K562 (cell line): ENCODE data around the gene SULT2A1. TPM values are rescaled to one million over a fixed set of nuclear protein-coding genes. Genes with fewer than 3 reads are reported as not detected.

ENCODE experiments used
- ATAC-seq: fragments of 200-7000 bp; cut with Tn5 transposase; 3 replicates; pipeline ENCODE4 v1.9.1; 2020; ENCODE audit warnings: moderate library complexity
- BruUV-seq: library from RNA; stranded (reverse); fragments of 400-500 nt; replicated peaks from 2 replicates; lab custom pipeline; 2021; lab: Mats Ljungman, UMichigan
- CTCF ChIA-PET: fragments of 300-600 bp; formaldehyde crosslinking; extraction: SDS; loops from one replicate; lab custom pipeline; 2021; ENCODE audit warnings: low intra/inter-chr PET ratio; lab: Yijun Ruan, JAX
- POLR2A ChIA-PET: fragments of 300-600, 350-650 bp; sonication (Branson Sonifier 250); formaldehyde crosslinking; extraction: SDS; loops from one replicate; lab custom pipeline; 2021; ENCODE audit warnings: antibody characterized with exemption, inconsistent platforms; lab: Yijun Ruan, JAX
- DNase-seq, 4 experiments: peaks; one replicate each; pipeline versions ENCODE4 v3.0.0 to v3.0.0-alpha.2; 2011 to 2018; ENCODE audit warnings: low spot score in 3 of 4, mixed read lengths in 3 of 4; ENCODE audit errors: extremely low read depth in 1 of 4
- FAIRE-seq: peaks from 2 replicates; lab custom pipeline; 2011; peaks lifted over from hg19 to GRCh38; lab: Jason Lieb, UNC
- H2AFZ ChIP-seq: 2 replicates; pipeline ENCODE4 v1.6.0; 2011; ENCODE audit warnings: low read depth, low read length, control low read depth, inconsistent platforms
- H3K27ac ChIP-seq: fragments of 200-600 bp; 3 replicates; pipeline ENCODE4 v1.8.0; 2011; ENCODE audit warnings: low read depth, mild to moderate bottlenecking, control low read depth, inconsistent platforms, low read length, moderate library complexity, mixed read lengths; ENCODE audit errors: extremely low read depth
- H3K27me3 ChIP-seq, 2 experiments: fragments of 300-600 bp in 1 of 2; 2 replicates in 1 of 2; 3 replicates in 1 of 2; pipeline versions ENCODE4 v1.6.0 to v1.8.0; 2011; ENCODE audit warnings: inconsistent platforms in 2 of 2, low read length in 2 of 2, mild to moderate bottlenecking in 1 of 2, mixed read lengths in 1 of 2, moderate library complexity in 1 of 2; ENCODE audit not compliant: control insufficient read depth in 2 of 2, insufficient read depth in 2 of 2
- H3K36me3 ChIP-seq: fragments of 300-600 bp; 3 replicates; pipeline ENCODE4 v1.8.0; 2011; ENCODE audit warnings: mild to moderate bottlenecking, low read length, inconsistent platforms; ENCODE audit not compliant: control insufficient read depth, insufficient read depth
- H3K4me1 ChIP-seq, 2 experiments: fragments of 200-600 bp in 1 of 2; replicated peaks in 1 of 2; 2 replicates in 1 of 2; 3 replicates in 1 of 2; pipeline versions ENCODE4 v1.5.1 to v1.8.0; 2011; ENCODE audit warnings: inconsistent platforms in 2 of 2, low read length in 2 of 2, mild to moderate bottlenecking in 1 of 2, mixed read lengths in 1 of 2, moderate library complexity in 1 of 2; ENCODE audit not compliant: control insufficient read depth in 2 of 2, insufficient read depth in 2 of 2
- H3K4me2 ChIP-seq: 2 replicates; pipeline ENCODE4 v1.6.1; 2011; ENCODE audit warnings: low read length, control low read depth, inconsistent platforms, mixed read lengths; ENCODE audit not compliant: insufficient read depth
- H3K4me3 ChIP-seq: fragments of 200-600 bp; sonication (generic), shearing (Covaris generic); 2 replicates; pipeline ENCODE4 v1.5.1; 2016; ENCODE audit warnings: control low read depth, inconsistent platforms
- H3K79me2 ChIP-seq: fragments of 200-600 bp; 3 replicates; pipeline ENCODE4 v1.8.0; 2011; ENCODE audit warnings: low read length, inconsistent platforms; ENCODE audit not compliant: control insufficient read depth, insufficient read depth
- H3K9ac ChIP-seq, 2 experiments: 2 replicates each; pipeline versions ENCODE4 v1.6.0 to v1.6.1; 2011; ENCODE audit warnings: low read depth in 2 of 2, low read length in 2 of 2, control low read depth in 1 of 2, inconsistent platforms in 1 of 2, mild to moderate bottlenecking in 1 of 2, mixed read lengths in 1 of 2; ENCODE audit not compliant: insufficient read depth in 1 of 2
- H3K9me1 ChIP-seq: one replicate; pipeline ENCODE4 v1.6.0; 2011; ENCODE audit warnings: inconsistent platforms, mild to moderate bottlenecking, low read length, moderate library complexity; ENCODE audit not compliant: control insufficient read depth, insufficient read depth
- H3K9me3 ChIP-seq: replicated peaks from 2 replicates; pipeline ENCODE4 v1.5.1; 2011; ENCODE audit warnings: low read depth, low read length, inconsistent platforms; ENCODE audit not compliant: control insufficient read depth, insufficient read depth
- H4K20me1 ChIP-seq: replicated peaks from 2 replicates; pipeline ENCODE4 v1.6.1; 2011; ENCODE audit warnings: low read length, inconsistent platforms, mixed read lengths; ENCODE audit not compliant: control insufficient read depth, insufficient read depth
- E4F1 ChIP-seq: fragments of 250-450 bp; sonication (Bioruptor Pico); IDR thresholded peaks from 2 replicates; pipeline ENCODE4 v1.5.0; 2021; ENCODE audit warnings: mild to moderate bottlenecking, borderline replicate concordance
- ETV5 ChIP-seq: sonication (generic); formaldehyde crosslinking; IDR thresholded peaks from 2 replicates; pipeline ENCODE4 v1.4.0; 2020; ENCODE audit warnings: low read depth, mild to moderate bottlenecking, missing genetic modification reagents
- MYBL2 ChIP-seq, 2 experiments: fragments of 450-650 bp in 1 of 2; sonication (generic) in 1 of 2; formaldehyde crosslinking in 1 of 2; IDR thresholded peaks; 2 replicates each; pipeline versions ENCODE4 v1.6.1 to v1.8.1; 2017 to 2022; ENCODE audit warnings: borderline replicate concordance in 1 of 2, inconsistent platforms in 1 of 2, low read depth in 1 of 2, mild to moderate bottlenecking in 1 of 2, missing genetic modification reagents in 1 of 2, moderate library complexity in 1 of 2
- NELFE ChIP-seq: IDR thresholded peaks from 2 replicates; pipeline ENCODE4 v1.6.1; 2011; ENCODE audit warnings: mild to moderate bottlenecking; ENCODE audit not compliant: insufficient read depth, insufficient read length
- RBBP5 ChIP-seq: fragments of 200-600 bp; sonication (generic); IDR thresholded peaks from 2 replicates; pipeline ENCODE4 v1.6.1; 2012; ENCODE audit warnings: borderline replicate concordance, mild to moderate bottlenecking, low read length, control low read depth, inconsistent platforms; ENCODE audit not compliant: insufficient read depth, poor library complexity, severe bottlenecking
- ZSCAN29 ChIP-seq: fragments of 450-650 bp; IDR thresholded peaks from 2 replicates; pipeline ENCODE4 v1.6.1; 2017
- WGBS: fragments of 100-300 bp; shearing (Covaris generic); methylation state at CpG from one replicate; pipeline ENCODE4 v1.1.6; 2016; ENCODE audit warnings: low coverage, mixed read lengths; ENCODE audit not compliant: insufficient coverage; ENCODE audit errors: missing lambda C conversion rate; 5-methylcytosine and 5-hydroxymethylcytosine counted together
- in situ Hi-C: fragments of 300-500 bp; cut with MboI; formaldehyde crosslinking; loops from 4 replicates; pipeline ENCODE4 v1.15.0; 2018; ENCODE audit warnings: inconsistent platforms, mixed read lengths
- intact Hi-C: fragments of 100-400 bp; cut with micrococcal nuclease; formaldehyde crosslinking; loops from 2 replicates; pipeline ENCODE4 v1.14.2; 2022
- polyA plus RNA-seq, 8 experiments: library from polyadenylated mRNA; depleted of rRNA in 4 of 8; stranded (reverse) in 5 of 8; unstranded in 3 of 8; fragments of >200 nt; fragmentation: Nextera tagmentation in 2 of 8; fragmentation: Illumina TruSeq in 1 of 8; extraction: Ambion mirVana in 2 of 8; extraction: Trizol in 1 of 8; gene quantifications; 2 replicates each; pipeline versions ENCODE4 v1.2.1 to v1.2.3, GENCODE V29; 2011 to 2014; ENCODE audit warnings: inconsistent platforms in 1 of 8, missing spikeins in 1 of 8
- total RNA-seq, 7 experiments: library from RNA; depleted of rRNA in 6 of 7; stranded (reverse); fragments of >200 nt in 6 of 7; fragmentation: Illumina TruSeq in 2 of 7; extraction: Trizol in 2 of 7; gene quantifications; 2 replicates each; pipeline versions ENCODE4 v1.2.1 to v1.2.3, GENCODE V29; 2011 to 2021; ENCODE audit warnings: low replicate concordance in 1 of 7

The SULT2A1 gene
- total and polyA plus RNA-seq, 9 of the 15 experiments (the other 6 are each of a cell fraction or from before 2014, with no cell fraction given), result 0.03 to 0.25 (median 0.07) TPM; not detected in 4

GRCh38 chr19:47832723-47833122 is 53.4 kb downstream of the SULT2A1 start:
- H3K36me3 ChIP-seq, result no peaks in the 10 kb centered on the region
- no peak for ATAC-seq
- H3K9me3 ChIP-seq, result no peaks in the 10 kb centered on the region
- H3K9me1 ChIP-seq, result no peaks in the 10 kb centered on the region
- H3K4me1 ChIP-seq, result no peaks in the 10 kb centered on the region
- BruUV-seq, result no TSS peak
- ChIA-PET CTCF (interaction anchor here (1.0 kb wide), 1 partner anchor 30 kb away, joined by 4 read pairs; no protein-coding TSS in a partner anchor), POLR2A (interaction anchor here (0.7 kb wide), 1 partner anchor 10 kb away, joined by 4 read pairs; no protein-coding TSS in a partner anchor)
- 22% methylated on average over 4 of the region's 4 CpGs for WGBS
- H3K4me3 ChIP-seq, result no peak overlapping the region
- no peak overlapping the region for H3K4me2 ChIP-seq
- in situ Hi-C loops (no loop called here), intact Hi-C loops (no loop called here)
- H3K79me2 ChIP-seq, result no peaks in the 10 kb centered on the region
- no peak overlapping the region for H3K27ac ChIP-seq
- no peak for FAIRE-seq
- no peak overlapping the region for H3K9ac ChIP-seq
- no peak for DNase-seq
- H2AFZ ChIP-seq, result no peak overlapping the region
- peaks cover 2 to 13% of the 10 kb centered on the region in 2 experiments for H3K27me3 ChIP-seq
- TF ChIP-seq MYBL2 (IDR thresholded peaks at IDR 0.05; ENCODE audit: low read depth) (no peak), MYBL2 (CRISPR knock-in tag; IDR thresholded peaks at IDR 0.05; ENCODE audit: borderline replicate concordance) (no peak), ETV5 (CRISPR knock-in tag) (no peak), E4F1 (CRISPR knock-in tag) (no peak), RBBP5 (no peak), NELFE (no peak), ZSCAN29 (no peak)
- no peaks in the 10 kb centered on the region for H4K20me1 ChIP-seq
